Liver (tissue), 9 donors: ENCODE data around the gene EHD1. TPM values are rescaled to one million over a fixed set of nuclear protein-coding genes. Genes with fewer than 3 reads are reported as not detected.

Source experiments
- DNase-seq: peaks from one replicate; pipeline ENCODE4 v3.0.0-alpha.2; 2017; ENCODE audit warnings: low spot score
- H3K27ac ChIP-seq, 2 donors: one replicate each; pipeline ENCODE4 v1.7.0; 2013; ENCODE audit warnings: inconsistent platforms in 2 of 2, low read length in 2 of 2, control low read depth in 1 of 2, low read depth in 1 of 2, mild to moderate bottlenecking in 1 of 2
- H3K27me3 ChIP-seq, 4 donors: one replicate each; pipeline versions ENCODE4 v1.6.1 to v1.7.0; 2013; ENCODE audit warnings: low read length in 3 of 4, inconsistent platforms in 1 of 4, mild to moderate bottlenecking in 1 of 4, moderate library complexity in 1 of 4; ENCODE audit not compliant: control insufficient read depth in 4 of 4, insufficient read depth in 4 of 4
- H3K36me3 ChIP-seq, 4 donors: one replicate each; pipeline versions ENCODE4 v1.6.1 to v1.7.0; 2013; ENCODE audit warnings: low read length in 3 of 4, mild to moderate bottlenecking in 3 of 4, low read depth in 1 of 4, moderate library complexity in 1 of 4; ENCODE audit not compliant: control insufficient read depth in 4 of 4, insufficient read depth in 3 of 4
- H3K4me1 ChIP-seq, 4 donors: one replicate each; pipeline versions ENCODE4 v1.6.1 to v1.7.0; 2013; ENCODE audit warnings: low read length in 3 of 4, mild to moderate bottlenecking in 3 of 4, moderate library complexity in 1 of 4; ENCODE audit not compliant: control insufficient read depth in 4 of 4, insufficient read depth in 4 of 4
- H3K4me3 ChIP-seq, 3 donors: one replicate each; pipeline versions ENCODE4 v1.6.1 to v1.7.0; 2013; ENCODE audit warnings: low read length in 3 of 3, control low read depth in 1 of 3, low read depth in 1 of 3, mild to moderate bottlenecking in 1 of 3
- H3K9ac ChIP-seq, 2 donors: one replicate each; pipeline ENCODE4 v1.7.0; 2013; ENCODE audit warnings: low read length in 2 of 2, mild to moderate bottlenecking in 2 of 2, moderate library complexity in 2 of 2, control low read depth in 1 of 2, low read depth in 1 of 2
- H3K9me3 ChIP-seq, 4 donors: one replicate each; pipeline versions ENCODE4 v1.6.1 to v1.7.0; 2013; ENCODE audit warnings: low read length in 3 of 4; ENCODE audit not compliant: control insufficient read depth in 4 of 4
- ATF3 ChIP-seq: IDR thresholded peaks from 2 replicates; pipeline ENCODE4 v1.6.1; 2016; ENCODE audit warnings: antibody characterized with exemption
- CTCF ChIP-seq: fragments of 150-350 bp; IDR thresholded peaks from 2 replicates; pipeline ENCODE4 v1.5.1; 2017; ENCODE audit warnings: improper control_type of control experiment, low read depth, low read length; ENCODE audit not compliant: missing input control
- EGR1 ChIP-seq, 2 donors: IDR thresholded peaks; 2 replicates each; pipeline ENCODE4 v1.6.1; 2016 to 2018; ENCODE audit warnings: antibody characterized with exemption in 2 of 2, low read depth in 2 of 2
- FOXA1 ChIP-seq: IDR thresholded peaks from 2 replicates; pipeline ENCODE4 v1.6.1; 2016; ENCODE audit warnings: antibody characterized with exemption
- FOXA2 ChIP-seq: IDR thresholded peaks from 2 replicates; pipeline ENCODE4 v1.6.1; 2016; ENCODE audit warnings: antibody characterized with exemption
- GABPA ChIP-seq, 2 donors: IDR thresholded peaks in 1 of 2; conservative IDR thresholded peaks in 1 of 2; 2 replicates each; pipeline ENCODE4 v1.6.1; 2016; ENCODE audit warnings: antibody characterized with exemption in 2 of 2, mild to moderate bottlenecking in 1 of 2, moderate library complexity in 1 of 2
- HNF4A ChIP-seq, 2 donors: conservative IDR thresholded peaks; 2 replicates each; pipeline ENCODE4 v1.6.1; 2016; ENCODE audit warnings: antibody characterized with exemption in 2 of 2, mild to moderate bottlenecking in 2 of 2
- HNF4G ChIP-seq: IDR thresholded peaks from 2 replicates; pipeline ENCODE4 v1.6.1; 2016; ENCODE audit warnings: antibody characterized with exemption
- JUND ChIP-seq, 2 donors: IDR thresholded peaks; 2 replicates each; pipeline ENCODE4 v1.6.1; 2016; ENCODE audit warnings: antibody characterized with exemption in 2 of 2
- MAX ChIP-seq: IDR thresholded peaks from 2 replicates; pipeline ENCODE4 v1.6.1; 2016; ENCODE audit warnings: antibody characterized with exemption
- NR2F2 ChIP-seq: IDR thresholded peaks from 2 replicates; pipeline ENCODE4 v1.6.1; 2016; ENCODE audit warnings: antibody characterized with exemption
- RAD21 ChIP-seq, 2 donors: IDR thresholded peaks; 2 replicates each; pipeline ENCODE4 v1.6.1; 2016; ENCODE audit warnings: antibody characterized with exemption in 2 of 2, mild to moderate bottlenecking in 2 of 2
- RXRA ChIP-seq, 2 donors: IDR thresholded peaks; 2 replicates each; pipeline ENCODE4 v1.6.1; 2017 to 2018; ENCODE audit warnings: antibody characterized with exemption in 2 of 2, mild to moderate bottlenecking in 1 of 2
- SP1 ChIP-seq: IDR thresholded peaks from 2 replicates; pipeline ENCODE4 v1.6.1; 2018; ENCODE audit warnings: antibody characterized with exemption, mild to moderate bottlenecking
- TAF1 ChIP-seq: conservative IDR thresholded peaks from 2 replicates; pipeline ENCODE4 v1.6.1; 2016; ENCODE audit warnings: antibody characterized with exemption, mild to moderate bottlenecking
- YY1 ChIP-seq: IDR thresholded peaks from 2 replicates; pipeline ENCODE4 v1.6.1; 2016; ENCODE audit warnings: antibody characterized with exemption, mild to moderate bottlenecking
- ZBTB33 ChIP-seq: IDR thresholded peaks from 2 replicates; pipeline ENCODE4 v1.6.1; 2016; ENCODE audit warnings: antibody characterized with exemption
- WGBS: extraction: QIAGEN DNeasy Blood & Tissue Kit; methylation state at CpG from one replicate; pipeline ENCODE4 v1.1.7; 2013; 5-methylcytosine and 5-hydroxymethylcytosine counted together
- polyA plus RNA-seq, 2 donors: library from polyadenylated mRNA; stranded (reverse) in 1 of 2; unstranded in 1 of 2; fragments of 200-250 nt in 1 of 2; fragments of >200 nt in 1 of 2; fragmentation: Nextera tagmentation in 1 of 2; extraction: Ambion mirVana in 1 of 2; gene quantifications; one replicate each; pipeline versions ENCODE4 v1.2.1 to v1.2.3, GENCODE V29; 2013 to 2015
- total RNA-seq, 2 donors: library from RNA; depleted of rRNA; stranded (reverse); fragments of >200 nt; gene quantifications; one replicate each; pipeline ENCODE4 v1.2.3, GENCODE V29; 2014
- TF ChIP-seq, protein P1 (sequence below): IDR thresholded peaks from 2 replicates; pipeline ENCODE4 v1.6.1; 2016; ENCODE audit warnings: antibody characterized with exemption, mild to moderate bottlenecking
- donor health status: healthy.
- donor health status: healthy.
- donor health status: healthy.
- donor health status: healthy.
- donor health status: healthy.

The EHD1 gene
- total and polyA plus RNA-seq, 4 donors = 8.3 to 36.4 (median 19.2) TPM

- no peak for DNase-seq
- TF ChIP-seq, protein P1, sequence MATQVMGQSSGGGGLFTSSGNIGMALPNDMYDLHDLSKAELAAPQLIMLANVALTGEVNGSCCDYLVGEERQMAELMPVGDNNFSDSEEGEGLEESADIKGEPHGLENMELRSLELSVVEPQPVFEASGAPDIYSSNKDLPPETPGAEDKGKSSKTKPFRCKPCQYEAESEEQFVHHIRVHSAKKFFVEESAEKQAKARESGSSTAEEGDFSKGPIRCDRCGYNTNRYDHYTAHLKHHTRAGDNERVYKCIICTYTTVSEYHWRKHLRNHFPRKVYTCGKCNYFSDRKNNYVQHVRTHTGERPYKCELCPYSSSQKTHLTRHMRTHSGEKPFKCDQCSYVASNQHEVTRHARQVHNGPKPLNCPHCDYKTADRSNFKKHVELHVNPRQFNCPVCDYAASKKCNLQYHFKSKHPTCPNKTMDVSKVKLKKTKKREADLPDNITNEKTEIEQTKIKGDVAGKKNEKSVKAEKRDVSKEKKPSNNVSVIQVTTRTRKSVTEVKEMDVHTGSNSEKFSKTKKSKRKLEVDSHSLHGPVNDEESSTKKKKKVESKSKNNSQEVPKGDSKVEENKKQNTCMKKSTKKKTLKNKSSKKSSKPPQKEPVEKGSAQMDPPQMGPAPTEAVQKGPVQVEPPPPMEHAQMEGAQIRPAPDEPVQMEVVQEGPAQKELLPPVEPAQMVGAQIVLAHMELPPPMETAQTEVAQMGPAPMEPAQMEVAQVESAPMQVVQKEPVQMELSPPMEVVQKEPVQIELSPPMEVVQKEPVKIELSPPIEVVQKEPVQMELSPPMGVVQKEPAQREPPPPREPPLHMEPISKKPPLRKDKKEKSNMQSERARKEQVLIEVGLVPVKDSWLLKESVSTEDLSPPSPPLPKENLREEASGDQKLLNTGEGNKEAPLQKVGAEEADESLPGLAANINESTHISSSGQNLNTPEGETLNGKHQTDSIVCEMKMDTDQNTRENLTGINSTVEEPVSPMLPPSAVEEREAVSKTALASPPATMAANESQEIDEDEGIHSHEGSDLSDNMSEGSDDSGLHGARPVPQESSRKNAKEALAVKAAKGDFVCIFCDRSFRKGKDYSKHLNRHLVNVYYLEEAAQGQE = no peak
- no peak for TF ChIP-seq RAD21 (IDR thresholded peaks at IDR 0.05)
- TF ChIP-seq SP1 = no peak
- no peak for TF ChIP-seq FOXA1
- no peak for TF ChIP-seq MAX
- TF ChIP-seq NR2F2 = no peak
- no peak for TF ChIP-seq YY1
- TF ChIP-seq JUND (IDR thresholded peaks at IDR 0.05) = no peak
- no peak for TF ChIP-seq CTCF
- TF ChIP-seq GABPA (IDR thresholded peaks at IDR 0.05 in 1 of 2, conservative IDR thresholded peaks at IDR 0.05 in 1 of 2) = no peak
- TF ChIP-seq FOXA2 = no peak
- TF ChIP-seq HNF4A (conservative IDR thresholded peaks at IDR 0.05) = no peak
- TF ChIP-seq RXRA (IDR thresholded peaks at IDR 0.05) = no peak
- TF ChIP-seq ATF3 = no peak
- TF ChIP-seq EGR1 (IDR thresholded peaks at IDR 0.05; ENCODE audit: low read depth in 2 of 2) = no peak
- TF ChIP-seq ZBTB33 = no peak
- no peak for TF ChIP-seq TAF1
- TF ChIP-seq HNF4G = no peak
- WGBS = under 1% methylated on average over 24 of the region's 24 CpGs
These were observed 46.5 kb upstream of the EHD1 start for GRCh38 chr11:64924910-64925284.

More at GRCh38 chr11:64924910-64925284, 46.5 kb upstream of the EHD1 start:
- Histone ChIP-seq H3K4me1 (peaks cover 1 to 17% (median 8%) of the 10 kb centered on the region in 4 donors), H3K9ac (peak overlapping the region; percentile 5 to 57), H3K27me3 (no peaks in the 10 kb centered on the region), H3K9me3 (no peaks in the 10 kb centered on the region), H3K36me3 (peaks cover 0 to 9% (median 2%) of the 10 kb centered on the region in 4 donors), H3K27ac (peak overlapping the region; percentile 80 to 95), H3K4me3 (peak overlapping the region; percentile 67 to 90 (median 70))
